ENCODE data around the gene NID2. TPM values are rescaled to one million over a fixed set of nuclear protein-coding genes. Genes with fewer than 3 reads are reported as not detected.

Gene NID2
- total and polyA plus RNA-seq, 9 of the 15 experiments (the other 6 are each of a cell fraction or from before 2014, with no cell fraction given): 0.04 to 0.45 (median 0.16) TPM; not detected in 3

- ChIA-PET POLR2A (interaction anchor here (0.6 kb wide), 1 partner anchor 129 kb away, joined by 3 read pairs; no protein-coding TSS in a partner anchor), CTCF (ENCODE audit: low intra/inter-chr PET ratio) (no interaction called here)
- Histone ChIP-seq H3K9me1 (ENCODE audit: control insufficient read depth, insufficient read depth, low read length) (no peaks in the 10 kb centered on the region), H3K4me1 (replicated peaks in 1 of 2; ENCODE audit: control insufficient read depth in 2 of 2, insufficient read depth in 2 of 2, low read length in 2 of 2) (no peaks in the 10 kb centered on the region), H3K36me3 (ENCODE audit: control insufficient read depth, insufficient read depth, low read length) (no peaks in the 10 kb centered on the region), H2AFZ (ENCODE audit: low read depth, low read length) (no peak overlapping the region), H3K4me2 (ENCODE audit: insufficient read depth, low read length) (no peak overlapping the region), H3K27me3 (ENCODE audit: control insufficient read depth in 2 of 2, insufficient read depth in 2 of 2, low read length in 2 of 2) (no peaks in the 10 kb centered on the region), H3K9ac (ENCODE audit: insufficient read depth in 1 of 2, low read depth in 2 of 2, low read length in 2 of 2) (no peak overlapping the region), H4K20me1 (replicated peaks; ENCODE audit: control insufficient read depth, insufficient read depth, low read length) (no peaks in the 10 kb centered on the region), H3K79me2 (ENCODE audit: control insufficient read depth, insufficient read depth, low read length) (no peaks in the 10 kb centered on the region), H3K4me3 (no peak overlapping the region), H3K9me3 (replicated peaks; ENCODE audit: control insufficient read depth, insufficient read depth, low read depth, low read length) (no peaks in the 10 kb centered on the region), H3K27ac (ENCODE audit: extremely low read depth, low read depth, low read length) (no peak overlapping the region)
- in situ Hi-C loops (cut with MboI) (no loop called here), intact Hi-C loops (cut with micrococcal nuclease) (no loop called here)
- WGBS (ENCODE audit: insufficient coverage, low coverage, missing lambda C conversion rate): 2% methylated on average over 4 of the region's 5 CpGs
- TF ChIP-seq MLX (CRISPR knock-in tag; conservative IDR thresholded peaks at IDR 0.05): no peak
- TF ChIP-seq HDAC1 (IDR thresholded peaks at IDR 0.05): no peak
- TF ChIP-seq BMI1 (IDR thresholded peaks at IDR 0.05; ENCODE audit: low read length): no peak
- no TSS peak for BruUV-seq (replicated peaks)
- DNase-seq (ENCODE audit: extremely low read depth in 1 of 4, low spot score in 3 of 4) (no peak), FAIRE-seq (no peak), ATAC-seq (no peak)
Observed at GRCh38 chr14:52110441-52111086, 41.7 kb upstream of the NID2 start.

- CTCF ChIA-PET (ENCODE audit: low intra/inter-chr PET ratio): no interaction called here
- H3K4me1 ChIP-seq (replicated peaks in 1 of 2; ENCODE audit: control insufficient read depth in 2 of 2, insufficient read depth in 2 of 2, low read length in 2 of 2): no peaks in the 10 kb centered on the region
Observed at GRCh38 chr14:52108823-52109222, 40.0 kb upstream of the NID2 start.

More at GRCh38 chr14:52108823-52109222, 40.0 kb upstream of the NID2 start:
- Histone ChIP-seq H3K9me3 (replicated peaks; ENCODE audit: control insufficient read depth, insufficient read depth, low read depth, low read length) (no peaks in the 10 kb centered on the region), H4K20me1 (replicated peaks; ENCODE audit: control insufficient read depth, insufficient read depth, low read length) (no peaks in the 10 kb centered on the region), H3K4me3 (no peak overlapping the region), H3K79me2 (ENCODE audit: control insufficient read depth, insufficient read depth, low read length) (no peaks in the 10 kb centered on the region), H3K27me3 (ENCODE audit: control insufficient read depth in 2 of 2, insufficient read depth in 2 of 2, low read length in 2 of 2) (no peaks in the 10 kb centered on the region), H3K27ac (ENCODE audit: extremely low read depth, low read depth, low read length) (no peak overlapping the region), H3K4me2 (ENCODE audit: insufficient read depth, low read length) (no peak overlapping the region), H3K9me1 (ENCODE audit: control insufficient read depth, insufficient read depth, low read length) (no peaks in the 10 kb centered on the region), H3K36me3 (ENCODE audit: control insufficient read depth, insufficient read depth, low read length) (no peaks in the 10 kb centered on the region), H3K9ac (ENCODE audit: insufficient read depth in 1 of 2, low read depth in 2 of 2, low read length in 2 of 2) (no peak overlapping the region), H2AFZ (ENCODE audit: low read depth, low read length) (no peak overlapping the region)
- in situ Hi-C loops (cut with MboI) (no loop called here), intact Hi-C loops (cut with micrococcal nuclease) (no loop called here)
- BruUV-seq (replicated peaks): no TSS peak
- no peak for ATAC-seq
- POLR2A ChIA-PET: no interaction called here
- no peak for DNase-seq (ENCODE audit: extremely low read depth in 1 of 4, low spot score in 3 of 4)
- 11% methylated on average over 1 of the region's 1 CpG for WGBS (ENCODE audit: insufficient coverage, low coverage, missing lambda C conversion rate)
- FAIRE-seq: no peak
- TF ChIP-seq ILK (tag; IDR thresholded peaks at IDR 0.05; ENCODE audit: borderline replicate concordance, low read depth) (no peak), TARDBP (IDR thresholded peaks at IDR 0.05) (no peak), NFIC (IDR thresholded peaks at IDR 0.05) (no peak), ZBTB5 (IDR thresholded peaks at IDR 0.05) (no peak), ZBTB1 (CRISPR knock-in tag; IDR thresholded peaks at IDR 0.05; ENCODE audit: borderline replicate concordance, low read depth) (no peak), NFIX (CRISPR knock-in tag; IDR thresholded peaks at IDR 0.05; ENCODE audit: low read depth) (no peak)

Data from K562 (cell line).